ENCODE measurements around the gene UBAC2.

The UBAC2 gene

DNA sequence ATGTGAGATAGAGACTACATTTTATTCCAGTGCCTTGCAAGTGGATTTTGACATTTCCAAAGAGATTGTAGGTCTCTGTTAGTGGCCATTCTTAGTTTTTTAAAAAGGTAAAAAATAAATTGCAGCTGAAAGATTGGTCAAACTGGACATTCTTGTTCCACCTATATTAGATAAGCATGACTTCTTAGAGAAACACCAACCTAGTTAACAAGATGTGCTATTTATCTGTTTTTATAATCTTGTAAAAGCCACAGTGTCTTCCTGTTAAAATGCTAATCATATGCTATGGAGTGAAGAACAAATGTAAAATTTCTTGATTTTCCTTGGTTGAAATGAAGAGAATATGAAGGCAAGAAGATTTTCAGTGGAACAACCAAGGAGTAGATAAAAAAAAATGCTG is 140.0 kb downstream of the UBAC2 start:
- no peak for DNase-seq (ENCODE audit: low read depth)

DNA sequence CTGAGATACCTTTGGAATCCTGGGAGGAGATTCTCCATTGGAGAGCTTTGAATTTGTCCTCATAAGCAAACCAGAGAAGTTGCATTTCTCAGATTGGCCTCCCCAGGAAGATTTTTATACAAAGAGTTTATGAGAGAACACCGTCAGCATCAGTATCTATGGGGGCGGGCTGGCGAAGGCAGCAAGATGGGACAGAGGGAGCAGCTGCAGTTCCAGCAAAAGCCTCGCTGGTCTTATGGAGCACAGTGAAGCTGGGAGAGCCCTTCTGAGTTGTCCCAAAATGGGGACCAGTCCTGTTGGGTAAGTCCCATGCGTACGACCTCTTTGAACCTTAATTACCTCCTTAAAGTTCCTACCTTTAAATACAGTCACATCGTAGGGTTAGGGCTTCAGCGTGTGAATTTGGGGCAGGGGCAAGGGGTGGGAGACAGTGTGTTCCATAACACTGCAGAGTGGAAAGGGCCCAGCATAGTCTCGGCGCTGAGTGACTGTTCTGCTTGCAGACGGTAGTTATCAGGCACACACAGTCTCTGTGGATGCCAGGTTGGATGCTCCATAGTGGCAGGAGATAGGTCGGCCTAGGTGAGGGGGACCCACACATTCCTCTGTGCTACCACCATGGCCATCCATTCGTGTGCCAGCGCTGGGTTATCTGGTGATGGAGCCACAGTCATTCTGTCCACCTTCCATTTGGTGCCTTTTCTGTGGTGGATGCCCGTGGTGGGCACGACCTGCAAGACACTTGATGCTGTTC is 141.5 kb downstream of the UBAC2 start:
- no peak for DNase-seq (ENCODE audit: low read depth)

DNA sequence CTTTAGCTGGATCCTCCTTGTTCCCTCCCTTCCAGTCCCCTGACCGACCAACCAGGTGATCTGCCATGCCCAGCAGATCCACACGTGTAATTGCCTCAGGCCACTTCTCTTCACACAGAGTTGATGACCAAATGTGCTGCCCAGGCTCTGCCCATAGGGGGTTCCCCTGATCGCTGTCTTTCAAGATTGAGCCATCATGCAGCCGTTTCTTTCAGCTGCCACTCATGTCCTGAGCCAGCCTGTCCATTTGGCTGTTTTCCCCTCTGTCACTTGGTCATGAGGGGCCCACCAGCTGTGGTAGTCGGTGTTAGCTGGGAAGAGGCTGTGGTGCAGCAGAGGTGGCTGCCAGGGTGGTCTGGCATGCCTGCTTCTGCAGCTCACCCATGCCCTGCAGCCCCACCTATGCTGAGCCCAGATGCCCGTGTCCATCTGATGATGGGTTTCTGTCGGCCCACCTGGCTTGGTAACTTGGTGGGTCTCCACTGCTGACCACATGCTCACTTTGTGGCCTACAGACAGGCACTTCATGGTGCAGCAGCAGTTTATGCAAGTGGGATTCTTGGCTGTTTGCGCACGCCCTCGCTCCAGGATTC is 142.2 kb downstream of the UBAC2 start:
- DNase-seq (ENCODE audit: low read depth): no peak

DNA sequence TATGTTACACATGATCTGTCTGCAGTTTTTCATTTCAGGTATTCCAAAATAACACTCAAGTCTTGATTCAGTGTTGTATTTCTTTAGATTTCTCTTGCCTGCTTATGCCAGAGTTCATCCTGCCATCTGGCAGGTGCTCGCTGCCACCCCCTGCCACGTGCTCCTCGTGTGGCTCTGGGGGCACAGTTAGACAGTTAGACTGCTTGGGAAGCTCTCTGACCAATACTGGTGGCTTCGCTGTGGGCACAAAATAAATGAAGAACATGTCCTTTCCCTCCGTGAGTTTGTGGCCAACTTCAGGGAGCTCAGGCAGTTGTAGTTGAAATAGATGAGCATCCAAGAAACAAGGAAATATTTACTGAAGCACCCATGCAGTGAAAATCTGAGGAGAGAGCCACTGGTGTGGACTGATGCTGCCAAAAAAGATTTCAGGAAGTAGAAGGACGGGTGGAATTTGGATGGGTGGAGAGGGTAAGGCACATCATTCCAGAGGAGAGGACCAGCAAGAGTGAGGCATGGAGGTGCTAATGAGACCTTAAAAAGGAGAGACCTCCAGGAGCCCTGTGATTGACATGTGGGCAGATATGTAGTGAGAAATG is 144.1 kb downstream of the UBAC2 start:
- no peak for DNase-seq (ENCODE audit: low read depth)

DNA sequence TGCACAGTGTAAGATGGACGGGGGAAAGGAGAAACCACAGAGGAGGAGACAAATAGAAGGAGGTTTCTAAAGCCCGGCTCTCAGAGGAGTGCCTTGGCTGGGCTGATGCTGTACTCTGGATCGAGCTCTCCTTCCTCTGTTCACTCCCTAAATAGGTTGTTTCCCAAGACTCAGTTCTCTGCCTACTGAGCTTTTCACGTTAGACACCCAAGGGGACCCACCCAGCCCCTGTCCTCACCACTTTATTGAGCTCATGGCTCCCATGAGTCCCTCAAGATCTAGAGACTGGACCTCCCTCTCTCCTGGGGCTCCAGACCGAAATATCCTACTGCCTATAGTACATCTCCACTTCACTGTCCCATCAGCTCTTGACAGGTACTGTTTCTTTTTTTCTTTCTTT is 144.7 kb downstream of the UBAC2 start:
- DNase-seq (ENCODE audit: low read depth): no peak

DNA sequence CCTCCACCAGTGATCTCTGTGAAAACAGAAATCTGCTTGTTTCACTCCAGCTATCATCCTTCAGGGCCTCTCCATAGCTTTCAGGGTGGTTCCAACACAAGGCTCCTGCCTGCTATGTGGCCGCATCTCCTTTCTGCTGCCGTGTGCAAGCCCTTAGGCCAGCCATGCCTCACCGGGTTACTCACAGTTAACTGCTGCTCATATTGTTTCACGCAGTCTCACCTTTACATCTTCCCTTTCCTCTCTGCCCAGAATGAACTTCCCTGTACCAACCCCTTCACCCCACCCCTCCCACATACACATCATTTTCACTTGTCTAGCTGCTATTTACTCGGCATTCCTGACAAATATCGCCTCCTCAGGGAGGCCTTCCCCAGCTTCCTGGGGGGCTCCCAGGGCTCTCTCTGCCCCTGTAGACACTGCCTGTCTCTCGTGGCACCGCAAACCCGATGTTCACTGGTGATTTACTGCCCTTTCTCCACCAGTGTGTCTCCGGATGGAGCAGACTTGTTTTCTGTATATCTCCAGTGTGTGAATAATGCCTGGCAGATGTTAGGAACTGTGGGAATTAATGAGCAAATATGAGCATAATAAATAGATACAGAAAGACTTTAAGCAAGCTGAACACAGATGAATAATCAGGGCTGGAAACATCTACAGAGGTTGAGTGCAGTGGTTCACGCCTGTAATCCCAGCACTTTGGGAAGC is 145.8 kb downstream of the UBAC2 start:
- DNase-seq (ENCODE audit: low read depth): no peak

DNA sequence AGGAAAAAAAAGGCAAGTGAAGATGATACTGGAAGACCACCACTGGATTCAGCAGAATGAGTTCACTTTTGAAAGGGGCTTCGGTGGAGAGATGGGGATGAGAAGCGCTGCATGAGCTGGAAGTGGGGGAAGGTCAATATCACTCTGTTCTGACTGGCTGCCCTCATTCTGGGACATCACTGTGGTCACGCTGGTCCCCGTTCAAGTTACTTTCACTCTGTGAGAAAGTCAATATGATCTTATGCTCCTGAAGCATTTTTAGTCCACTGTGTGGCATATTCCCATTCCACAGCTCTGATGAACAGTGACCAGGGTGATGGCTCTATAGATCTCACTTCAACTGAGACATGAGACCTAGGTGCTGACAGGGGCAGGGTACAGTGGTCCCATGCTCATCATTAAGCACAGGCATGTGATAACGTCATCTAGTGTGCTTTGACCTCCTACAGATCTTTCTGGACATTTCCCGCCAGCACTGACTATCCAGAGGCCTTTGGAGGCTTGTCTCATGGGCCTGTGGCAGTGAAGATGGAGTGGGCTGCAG is 146.8 kb downstream of the UBAC2 start:
- DNase-seq (ENCODE audit: low read depth): no peak

DNA sequence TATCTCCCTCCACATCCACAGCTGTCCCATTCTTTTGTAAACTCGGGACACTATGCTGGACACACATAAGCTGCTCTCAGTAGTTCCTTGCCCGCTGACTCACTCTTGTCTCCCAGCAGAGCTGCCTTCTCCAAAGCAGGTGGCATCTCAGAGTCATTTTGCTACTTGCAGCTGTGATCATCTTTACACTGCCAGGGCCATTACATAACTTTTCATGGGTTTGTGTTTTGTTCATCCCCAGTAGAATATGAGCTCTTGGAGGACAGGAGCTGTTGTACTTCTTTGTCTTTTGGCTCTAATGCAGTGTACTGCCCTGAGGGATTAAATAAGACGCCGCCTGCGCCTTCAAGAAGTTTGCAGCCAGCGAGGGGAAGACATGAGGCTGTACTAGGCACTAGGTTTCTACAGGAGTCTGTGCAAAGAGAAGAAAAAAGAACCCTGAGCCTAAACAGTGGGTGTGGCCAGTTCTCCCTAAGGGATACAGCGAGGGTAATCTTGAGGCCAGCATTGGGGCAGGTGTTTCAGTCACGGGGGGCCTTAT is 147.3 kb downstream of the UBAC2 start:
- DNase-seq (ENCODE audit: low read depth): no peak

DNA sequence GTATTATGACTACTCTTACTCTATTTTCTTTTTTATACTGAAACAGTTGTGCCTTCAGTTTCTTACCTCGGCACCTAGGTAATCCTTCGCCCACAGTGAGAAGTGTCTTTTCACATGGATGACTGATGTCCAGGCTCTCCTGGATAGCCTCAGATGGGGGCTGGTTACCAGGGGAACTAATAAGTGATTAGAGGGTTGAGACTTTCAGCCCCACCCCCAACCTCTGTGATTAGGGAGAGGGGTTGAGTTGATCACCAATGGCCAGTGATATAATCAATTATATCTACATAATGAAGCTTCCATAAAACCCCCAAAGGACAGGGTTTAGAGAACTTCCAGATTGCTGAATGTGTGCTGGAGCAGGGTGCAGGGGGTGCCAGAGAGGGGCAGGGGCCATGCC is 149.5 kb downstream of the UBAC2 start:
- DNase-seq (ENCODE audit: low read depth): no peak

DNA sequence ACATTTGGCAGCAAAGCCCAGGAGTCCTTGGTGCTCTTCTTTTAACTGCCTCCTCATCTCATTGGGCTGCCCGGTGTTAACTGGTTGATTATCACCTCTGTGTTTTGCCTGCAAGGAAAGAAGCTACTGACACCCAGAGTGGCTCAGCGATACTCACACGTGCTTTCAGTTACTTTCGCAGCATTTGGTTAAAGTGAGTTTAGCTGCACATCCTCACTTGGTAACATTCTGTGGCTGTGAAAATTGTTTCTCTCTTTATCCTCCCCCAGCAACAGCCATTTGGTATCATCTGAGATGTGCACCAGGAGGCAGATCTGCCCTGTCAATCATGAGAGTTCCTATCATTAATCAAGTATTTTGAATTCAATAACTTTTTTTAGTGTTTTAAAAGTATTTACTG is 151.1 kb downstream of the UBAC2 start:
- no peak for DNase-seq (ENCODE audit: low read depth)

DNA sequence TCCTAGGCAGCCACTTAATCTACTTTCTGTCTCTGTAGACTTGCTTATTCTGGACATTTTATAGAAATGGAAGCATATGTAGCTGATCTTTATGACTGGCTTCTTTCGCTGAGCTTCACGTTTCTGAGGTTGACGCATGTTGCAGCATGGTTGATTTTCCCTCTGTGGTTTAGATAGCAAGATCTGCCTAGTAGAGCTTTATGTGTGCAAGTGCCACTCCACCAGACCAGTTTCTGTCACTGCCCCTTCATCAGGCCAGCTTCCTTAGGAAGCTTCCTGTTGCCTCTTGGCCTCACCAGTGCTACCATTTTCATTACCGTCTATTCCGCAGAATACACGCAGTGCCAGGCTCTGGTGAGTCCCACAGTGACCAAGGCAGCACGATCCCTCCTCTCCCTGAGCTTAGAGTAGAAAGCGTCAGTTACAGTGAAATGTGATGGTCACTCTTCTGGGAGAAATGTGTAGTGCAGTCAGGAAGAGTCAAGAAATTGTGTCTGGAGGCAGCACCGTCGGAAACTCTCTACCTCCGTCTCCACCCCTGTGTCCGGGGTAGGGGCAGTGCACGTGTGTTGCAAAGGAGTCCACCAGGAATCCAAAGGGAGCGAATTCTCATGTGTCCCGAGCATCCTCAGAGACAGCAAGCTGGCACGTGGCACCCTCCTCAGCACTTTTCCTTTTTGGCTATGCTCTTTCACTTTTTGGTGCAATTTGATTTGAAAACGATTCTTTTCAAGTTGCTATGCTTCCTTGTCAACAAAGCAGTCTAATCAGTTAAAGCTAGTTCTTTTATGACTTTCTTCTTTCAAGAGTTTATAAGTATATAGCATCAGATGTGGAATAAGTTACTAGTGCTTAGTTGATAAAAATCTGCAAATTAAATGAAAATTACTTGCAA is 151.9 kb downstream of the UBAC2 start:
- no peak for DNase-seq (ENCODE audit: low read depth)

DNA sequence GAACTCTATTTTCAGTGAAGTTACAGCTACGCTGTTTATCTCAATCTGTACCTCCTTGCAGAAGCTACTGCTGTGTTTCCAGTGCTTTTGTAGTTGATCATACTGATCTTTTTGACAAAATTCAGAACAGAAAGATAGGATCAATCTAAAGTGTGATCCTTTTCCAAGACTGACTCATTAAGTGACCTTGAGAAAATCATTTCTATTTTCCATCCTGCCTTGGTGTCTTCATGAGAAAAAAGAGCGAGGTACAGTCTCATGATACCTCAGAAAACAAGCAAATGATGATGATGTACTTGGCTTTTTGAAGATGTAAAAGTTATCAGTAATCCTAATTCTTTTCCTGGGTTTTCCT is 152.6 kb downstream of the UBAC2 start:
- no peak for DNase-seq (ENCODE audit: low read depth)

DNA sequence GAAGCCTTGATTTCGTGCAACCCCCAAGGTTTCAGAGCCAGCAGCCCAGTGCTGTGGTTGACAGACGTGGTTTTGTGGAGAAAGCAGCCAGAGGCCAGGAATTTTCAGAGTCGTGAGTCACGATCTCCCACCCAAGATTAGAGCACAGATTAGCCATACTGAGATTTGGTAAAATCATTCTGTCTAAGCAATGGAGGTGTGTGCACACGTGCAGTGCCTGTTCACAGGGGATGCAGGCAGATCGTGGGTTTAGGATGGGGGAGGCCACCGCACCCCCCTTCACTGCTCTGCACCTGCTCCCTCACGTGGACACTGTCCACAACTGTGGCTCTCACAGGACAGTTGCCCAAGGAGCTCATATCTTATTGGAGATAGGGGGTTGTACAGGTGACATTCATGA is 153.2 kb downstream of the UBAC2 start:
- no peak for DNase-seq (ENCODE audit: low read depth)

DNA sequence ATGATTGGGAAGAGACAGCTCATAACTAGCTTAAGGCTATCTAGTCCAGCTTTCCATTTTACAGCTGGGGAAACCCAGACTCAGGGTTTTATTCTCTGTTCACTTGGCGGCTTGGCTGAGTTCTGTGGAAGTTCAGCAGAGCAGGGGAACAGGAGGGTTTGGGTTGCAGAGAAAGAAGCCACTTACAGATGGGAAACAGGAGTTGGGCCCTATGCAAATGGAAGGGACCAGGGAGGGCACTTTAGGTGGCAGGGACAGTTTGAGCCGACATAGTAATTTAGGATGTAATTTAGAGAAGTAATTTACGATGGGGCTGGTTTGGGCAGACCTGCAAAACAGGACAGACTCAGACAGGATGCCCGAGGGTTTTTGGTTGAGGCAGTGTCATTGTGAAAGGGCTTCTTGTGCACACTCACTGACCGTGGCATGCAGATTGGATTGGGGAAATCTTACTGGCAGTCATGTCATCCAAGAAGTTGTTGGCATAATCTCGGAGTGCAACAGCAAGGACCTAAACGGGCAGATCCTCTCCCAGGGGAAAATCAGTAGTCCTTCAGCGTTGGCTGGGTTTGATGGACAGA is 153.8 kb downstream of the UBAC2 start:
- DNase-seq (ENCODE audit: low read depth): no peak

DNA sequence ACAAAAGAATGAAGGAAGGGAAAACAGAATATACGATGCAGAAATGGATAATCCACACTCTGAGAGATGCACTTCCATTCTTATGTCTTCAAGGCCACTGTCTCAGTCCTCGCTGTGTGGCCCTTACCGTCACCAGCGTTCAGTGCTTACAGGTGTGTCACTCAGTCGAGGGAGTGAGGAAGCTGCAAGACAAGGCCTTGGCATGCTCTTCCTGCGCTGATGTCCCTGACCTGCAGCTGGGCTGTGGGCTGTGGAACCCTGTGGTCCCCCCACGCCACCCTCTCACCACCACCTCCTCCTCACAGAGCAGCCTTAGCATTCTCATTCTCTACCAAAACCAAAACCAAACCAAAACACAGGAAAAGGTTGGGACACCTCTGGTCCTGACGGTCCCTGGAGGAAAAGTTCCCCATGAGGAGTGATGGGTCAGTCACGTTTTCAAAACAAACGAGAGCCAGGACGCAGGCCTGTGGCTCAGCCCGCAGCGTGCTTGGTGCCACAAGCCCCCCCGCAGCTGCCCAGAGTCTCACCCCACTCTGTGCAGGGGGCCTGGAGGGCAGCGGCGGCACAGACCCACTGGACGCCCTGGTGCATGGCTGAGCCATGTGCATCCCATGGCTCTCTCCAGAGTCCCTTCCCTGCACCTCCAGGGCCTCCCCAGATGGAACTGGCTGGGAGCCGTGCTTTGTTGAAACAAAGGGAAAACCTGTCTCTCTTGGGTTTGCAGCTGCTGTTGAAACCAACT is 154.8 kb downstream of the UBAC2 start:
- DNase-seq (ENCODE audit: low read depth): no peak

DNA sequence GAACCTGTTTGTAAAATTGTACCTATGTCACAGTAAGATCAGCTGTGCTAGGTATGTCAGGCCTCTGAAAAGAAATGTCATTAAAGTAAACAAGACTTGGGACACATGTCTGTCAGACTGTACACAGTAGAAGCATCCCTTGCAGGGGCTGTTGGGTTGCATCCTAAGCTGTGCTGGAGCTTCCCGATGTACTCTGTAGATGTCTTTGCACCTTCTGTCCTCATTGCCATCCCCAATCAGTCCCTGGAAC is 155.3 kb downstream of the UBAC2 start:
- no peak for DNase-seq (ENCODE audit: low read depth)

DNA sequence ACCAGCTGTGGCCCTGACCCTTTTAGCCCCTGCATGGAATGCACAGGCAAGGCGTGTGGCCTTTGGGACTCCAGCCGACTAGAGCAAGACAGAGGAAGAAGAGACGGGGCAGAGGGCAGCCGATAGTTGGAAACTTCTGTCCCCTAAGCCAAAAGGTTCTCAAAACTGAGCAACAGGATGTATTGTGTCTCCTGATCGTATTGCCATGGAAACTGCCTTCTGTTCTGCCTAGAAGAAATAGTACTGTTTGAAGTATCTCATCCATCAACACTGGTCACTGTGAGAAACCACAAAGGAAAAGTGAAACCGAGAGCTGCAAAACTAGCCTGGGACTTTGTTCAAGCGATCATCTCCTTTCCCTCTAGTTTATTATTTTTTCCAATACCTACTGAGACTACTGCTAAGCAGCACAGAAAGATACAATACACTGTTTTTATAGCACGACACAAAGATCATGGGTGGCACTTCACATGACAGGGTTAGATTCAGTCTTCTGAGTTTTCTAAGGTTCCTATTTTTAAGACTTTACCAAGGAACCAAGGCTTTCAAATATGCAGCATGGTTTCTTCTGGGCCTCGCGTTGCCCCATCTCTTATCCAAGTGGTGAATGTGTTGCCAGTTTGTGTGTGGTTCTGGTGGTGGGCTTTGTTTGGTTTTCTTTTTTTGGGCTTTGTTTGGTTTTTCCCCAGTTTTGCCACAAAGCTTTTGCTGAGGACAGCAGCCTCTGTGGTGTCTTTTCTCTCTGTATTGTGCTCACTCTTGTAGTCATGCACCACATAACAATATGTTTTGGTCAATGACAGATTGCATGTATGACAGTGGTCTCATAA is 155.8 kb downstream of the UBAC2 start:
- DNase-seq (ENCODE audit: low read depth): no peak

DNA sequence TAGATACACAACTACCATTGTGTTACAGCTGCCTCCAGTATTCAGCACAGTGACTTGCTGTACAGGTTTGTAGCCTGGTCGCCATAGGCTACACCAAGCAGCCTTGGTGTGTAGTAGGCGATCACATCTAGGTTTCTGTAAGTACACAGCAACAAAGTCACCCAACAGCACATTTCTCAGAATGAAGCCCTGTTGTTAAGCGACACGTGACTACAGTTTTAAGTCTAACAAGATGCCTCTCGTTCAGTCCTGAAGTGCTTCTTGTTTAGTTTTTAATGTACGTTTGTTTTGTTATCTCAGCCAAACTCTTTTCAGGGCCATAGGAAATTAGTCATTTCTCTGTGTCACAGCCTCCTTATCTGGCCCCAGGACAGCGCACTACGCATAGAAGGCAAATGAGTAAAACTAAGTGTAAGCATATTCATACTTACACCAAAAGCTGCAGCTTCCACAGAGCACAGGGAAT is 156.5 kb downstream of the UBAC2 start:
- DNase-seq (ENCODE audit: low read depth): no peak

DNA sequence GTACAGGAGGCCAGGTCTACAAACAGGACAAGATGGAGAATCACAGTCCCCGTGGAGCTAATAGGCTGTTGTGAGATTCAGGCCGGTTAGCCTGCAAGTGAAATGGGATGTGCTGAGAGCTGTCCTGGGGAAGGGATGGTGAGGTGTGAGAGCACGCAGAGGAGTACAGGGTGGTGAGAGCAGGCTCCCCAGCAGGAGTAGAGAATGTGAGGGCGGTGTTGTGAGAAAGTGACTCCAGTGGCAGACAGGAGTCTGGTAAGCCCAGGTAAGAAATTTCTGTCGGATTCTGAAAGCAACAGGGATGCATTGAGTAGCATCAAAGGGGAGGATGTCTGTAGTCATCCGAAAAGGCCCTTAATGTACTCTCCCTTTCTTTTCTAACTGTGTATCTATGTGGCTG is 157.3 kb downstream of the UBAC2 start:
- DNase-seq (ENCODE audit: low read depth): no peak

DNA sequence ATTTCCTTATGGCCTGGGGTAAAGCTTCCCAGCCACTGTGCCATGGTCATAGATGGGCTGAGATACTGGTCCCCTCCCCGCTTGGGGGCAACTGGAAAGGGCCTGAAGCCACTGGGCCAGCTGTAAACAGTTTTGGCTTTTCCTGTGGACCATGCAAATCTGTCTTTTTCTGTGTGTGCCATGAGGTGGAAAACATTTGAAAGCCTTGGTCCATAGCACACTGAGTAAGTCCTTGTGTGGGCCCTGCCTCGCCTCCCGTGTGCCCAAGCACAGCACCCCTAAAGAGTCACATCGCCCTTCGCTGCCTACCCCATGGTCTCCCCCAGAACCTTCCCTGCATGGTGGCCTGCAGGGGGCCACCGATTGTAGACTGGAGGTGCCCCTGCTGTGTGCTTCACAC is 158.9 kb downstream of the UBAC2 start:
- DNase-seq (ENCODE audit: low read depth): no peak

Data from activated T-cell treated with anti-CD3 and anti-CD28 coated beads for 24 hours (primary cell).